ENCODE results near the gene GDF7. TPM values are rescaled to one million over a fixed set of nuclear protein-coding genes. Genes with fewer than 3 reads are reported as not detected.

The GDF7 gene
- total and polyA plus RNA-seq, 2 of the 8 experiments (the other 6 are each of a cell fraction or from before 2014, with no cell fraction given), result 0.04 to 0.06 TPM

DNA sequence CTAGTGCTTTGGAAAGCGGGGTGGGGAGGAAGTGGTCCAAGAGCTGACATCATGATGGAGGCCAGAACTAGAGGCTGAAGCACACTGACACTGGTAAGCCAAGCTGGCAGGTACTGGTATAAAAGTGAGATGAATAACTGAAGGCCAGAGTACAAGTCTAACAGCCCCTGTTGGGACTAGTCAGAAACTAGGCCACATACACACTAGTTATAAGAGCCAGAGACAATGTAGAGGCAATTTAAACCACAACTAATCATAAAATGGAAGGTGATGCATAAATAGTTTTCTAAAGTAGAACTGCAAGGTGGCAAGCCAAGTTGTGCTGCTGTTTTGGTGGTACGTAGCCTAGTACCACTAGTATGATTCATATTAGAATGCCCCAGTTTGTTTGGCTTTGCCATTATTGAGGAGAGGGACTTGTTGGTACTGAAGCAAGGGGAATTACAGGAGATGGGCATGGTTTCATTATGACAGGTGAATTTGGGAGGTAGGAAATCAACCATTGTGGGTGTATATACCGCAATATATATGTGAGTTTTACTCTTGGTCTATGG, 57.6 kb downstream of the GDF7 start:
- H3K4ac ChIP-seq (replicated peaks; ENCODE audit: insufficient read length, low read depth, low read length), result no peak overlapping the region
- no peaks in the 10 kb centered on the region for H3K36me3 ChIP-seq (ENCODE audit: control insufficient read depth in 2 of 4, insufficient read depth in 4 of 4, low read length in 3 of 4)
- POLR2A ChIA-PET (ENCODE audit: partially characterized antibody), result no interaction called here
- H3K4me2 ChIP-seq (ENCODE audit: insufficient read depth in 1 of 2, low read depth in 2 of 2, low read length in 2 of 2), result no peak overlapping the region
- no peaks in the 10 kb centered on the region for H3K4me1 ChIP-seq (replicated peaks in 1 of 4; ENCODE audit: control insufficient read depth in 3 of 4, insufficient read depth in 4 of 4, low read length in 3 of 4)
- no peak overlapping the region for H2BK15ac ChIP-seq (ENCODE audit: low read length)
- FAIRE-seq (no peak), DNase-seq (ENCODE audit: low read depth in 1 of 2, low spot score in 2 of 2) (no peak)
- H3K23me2 ChIP-seq (ENCODE audit: low read depth, low read length), result no peaks in the 10 kb centered on the region
- no peaks in the 10 kb centered on the region for H3K27me3 ChIP-seq (replicated peaks in 1 of 4; ENCODE audit: control insufficient read depth in 3 of 4, extremely low read depth in 1 of 4, insufficient read depth in 3 of 4, low read length in 3 of 4)
- no peaks in the 10 kb centered on the region for H3K79me2 ChIP-seq (ENCODE audit: control insufficient read depth in 1 of 2, insufficient read depth in 2 of 2, low read length in 2 of 2)
- H4K5ac ChIP-seq (ENCODE audit: insufficient read length, low read depth, low read length), result no peak overlapping the region
- no peak overlapping the region for H3K27ac ChIP-seq (ENCODE audit: low read depth, low read length)
- no peak overlapping the region for H2BK5ac ChIP-seq (ENCODE audit: low read depth, low read length)
- H2BK120ac ChIP-seq (replicated peaks; ENCODE audit: low read depth, low read length), result no peak overlapping the region
- no peak overlapping the region for H4K8ac ChIP-seq (ENCODE audit: extremely low read depth, insufficient read depth, low read length)
- H3K9me3 ChIP-seq (ENCODE audit: insufficient read depth in 2 of 2, low read depth in 1 of 2, low read length in 1 of 2), result no peaks in the 10 kb centered on the region
- H3K14ac ChIP-seq (ENCODE audit: insufficient read length), result no peak overlapping the region
- WGBS, 2 experiments (ENCODE audit: extremely low coverage in 1 of 2, insufficient coverage in 1 of 2, insufficient read length in 1 of 2, insufficient replicate concordance in 2 of 2, low coverage in 1 of 2, low lambda C conversion rate in 2 of 2, missing lambda C conversion rate in 1 of 2), result 89% methylated on average over 3 of the region's 3 CpGs; no CpG with 5 or more reads in 1 of the 2 experiments
- H2AFZ ChIP-seq (ENCODE audit: low read length), result no peak overlapping the region
- H3K79me1 ChIP-seq (ENCODE audit: low read depth, low read length), result no peaks in the 10 kb centered on the region
- H3K18ac ChIP-seq (ENCODE audit: extremely low read depth, low read length), result no peak overlapping the region
- H3K9ac ChIP-seq (replicated peaks in 1 of 4; ENCODE audit: extremely low read depth in 1 of 4, low read depth in 3 of 4, low read length in 3 of 4), result no peak overlapping the region
- no peak overlapping the region for H2BK20ac ChIP-seq (ENCODE audit: low read length)
- H3K23ac ChIP-seq (ENCODE audit: insufficient read length), result no peak overlapping the region
- H3K56ac ChIP-seq (replicated peaks; ENCODE audit: insufficient read length, low read depth, low read length), result no peak overlapping the region
- no peak overlapping the region for H2AK5ac ChIP-seq (ENCODE audit: low read depth, low read length)
- no peak overlapping the region for H3K4me3 ChIP-seq (ENCODE audit: extremely low read depth in 1 of 4, insufficient read depth in 2 of 4, low read depth in 3 of 4, low read length in 4 of 4)
- H4K91ac ChIP-seq (replicated peaks; ENCODE audit: insufficient read length, low read length), result no peak overlapping the region
- CTCF ChIA-PET (ENCODE audit: partially characterized antibody), result interaction anchor here (1.5 kb wide), 1 partner anchor 47 kb away, joined by 3 read pairs; no protein-coding TSS in a partner anchor
- H2BK12ac ChIP-seq (ENCODE audit: low read depth, low read length), result no peak overlapping the region
- H4K20me1 ChIP-seq (replicated peaks in 1 of 2; ENCODE audit: control insufficient read depth in 1 of 2, insufficient read depth in 2 of 2, low read length in 2 of 2), result peaks cover 0 to 3% of the 10 kb centered on the region in 2 experiments
- TF ChIP-seq SRF (IDR thresholded peaks at IDR 0.05; ENCODE audit: low read depth, low read length) (no peak), CBX5 (IDR thresholded peaks at IDR 0.05; ENCODE audit: low read depth, low read length) (no peak), EP300 (IDR thresholded peaks at IDR 0.05; ENCODE audit: borderline replicate concordance in 1 of 2, low read depth in 2 of 2, low read length in 2 of 2) (no peak), BRCA1 (IDR thresholded peaks at IDR 0.05; ENCODE audit: low read depth, low read length) (no peak), RNF2 (IDR thresholded peaks at IDR 0.05; ENCODE audit: borderline replicate concordance, low read depth, low read length, missing control alignments, poor library complexity, severe bottlenecking) (no peak), EGR1 (IDR thresholded peaks at IDR 0.05; ENCODE audit: borderline replicate concordance, low read depth, low read length) (no peak), HDAC2 (IDR thresholded peaks at IDR 0.05; ENCODE audit: borderline replicate concordance in 1 of 2, low read depth in 2 of 2, low read length in 2 of 2) (no peak), CBX8 (IDR thresholded peaks at IDR 0.05; ENCODE audit: borderline replicate concordance, low read depth, low read length) (no peak), SIRT6 (IDR thresholded peaks at IDR 0.05; ENCODE audit: low read length) (no peak), SP2 (IDR thresholded peaks at IDR 0.05; ENCODE audit: low read length) (no peak), GTF2F1 (IDR thresholded peaks at IDR 0.05; ENCODE audit: borderline replicate concordance, low read depth, low read length) (no peak), POLR2A (IDR thresholded peaks at IDR 0.05; ENCODE audit: control extremely low read depth in 1 of 2, low read depth in 2 of 2, low read length in 2 of 2) (no peak)
- TF ChIP-seq, protein P1, sequence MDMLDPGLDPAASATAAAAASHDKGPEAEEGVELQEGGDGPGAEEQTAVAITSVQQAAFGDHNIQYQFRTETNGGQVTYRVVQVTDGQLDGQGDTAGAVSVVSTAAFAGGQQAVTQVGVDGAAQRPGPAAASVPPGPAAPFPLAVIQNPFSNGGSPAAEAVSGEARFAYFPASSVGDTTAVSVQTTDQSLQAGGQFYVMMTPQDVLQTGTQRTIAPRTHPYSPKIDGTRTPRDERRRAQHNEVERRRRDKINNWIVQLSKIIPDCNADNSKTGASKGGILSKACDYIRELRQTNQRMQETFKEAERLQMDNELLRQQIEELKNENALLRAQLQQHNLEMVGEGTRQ (IDR thresholded peaks at IDR 0.05; ENCODE audit: low read length), result no peak

Data from H1 (cell line).